Panc1 (cell line): ENCODE measurements around the gene PPP1R16B. TPM values are rescaled to one million over a fixed set of nuclear protein-coding genes. Genes with fewer than 3 reads are reported as not detected.

Source experiments
- ATAC-seq: fragments of 200-7000 bp; cut with Tn5 transposase; 2 replicates; pipeline ENCODE4 v1.9.1; 2020; ENCODE audit warnings: mild to moderate bottlenecking, moderate library complexity
- BruUV-seq: library from RNA; stranded (reverse); fragments of 400-500 nt; replicated peaks from 2 replicates; lab custom pipeline; 2021; lab: Mats Ljungman, UMichigan
- CTCF ChIA-PET: fragments of 300-600 bp; sonication (Branson Sonifier 250); formaldehyde crosslinking; loops from one replicate; lab custom pipeline; 2022; ENCODE audit warnings: antibody characterized with exemption; lab: Charles Lee
- POLR2A ChIA-PET: fragments of 300-600 bp; sonication (Branson Sonifier 250); formaldehyde crosslinking; loops from one replicate; lab custom pipeline; 2022; ENCODE audit warnings: antibody characterized with exemption; lab: Charles Lee
- DNase-seq: peaks from one replicate; pipeline ENCODE4 v3.0.0-alpha.2; 2010; ENCODE audit warnings: low read depth, low spot score
- H3K27ac ChIP-seq: 2 replicates; pipeline ENCODE4 v1.5.1; 2011; ENCODE audit warnings: mild to moderate bottlenecking, low read length, inconsistent platforms
- H3K27me3 ChIP-seq: fragments of 200-500 bp; sonication (Bioruptor generic); 2 replicates; pipeline ENCODE4 v1.6.0; 2014; ENCODE audit warnings: low read length, inconsistent platforms; ENCODE audit not compliant: control insufficient read depth, insufficient read depth
- H3K36me3 ChIP-seq: fragments of 200-500 bp; sonication (Bioruptor generic); 2 replicates; pipeline ENCODE4 v1.5.1; 2014; ENCODE audit warnings: inconsistent platforms, mild to moderate bottlenecking, low read length, moderate library complexity; ENCODE audit not compliant: control insufficient read depth, insufficient read depth
- H3K4me1 ChIP-seq: 2 replicates; pipeline ENCODE4 v1.5.1; 2011; ENCODE audit warnings: inconsistent platforms, mild to moderate bottlenecking, low read length, moderate library complexity; ENCODE audit not compliant: control insufficient read depth, insufficient read depth
- H3K4me3 ChIP-seq, 2 experiments: 2 replicates each; pipeline ENCODE4 v1.5.1; 2011 to 2012; ENCODE audit warnings: low read depth in 2 of 2, low read length in 2 of 2, mild to moderate bottlenecking in 2 of 2, inconsistent platforms in 1 of 2, moderate library complexity in 1 of 2
- H3K9me3 ChIP-seq: fragments of 200-500 bp; sonication (Bioruptor generic); 2 replicates; pipeline ENCODE4 v1.5.1; 2014; ENCODE audit warnings: low read depth, mild to moderate bottlenecking, inconsistent platforms, low read length, moderate library complexity; ENCODE audit not compliant: control insufficient read depth, insufficient read depth
- POLR2AphosphoS5 ChIP-seq: IDR thresholded peaks from 2 replicates; pipeline ENCODE4 v1.6.1; 2012; ENCODE audit warnings: mild to moderate bottlenecking, low read depth, low read length, moderate library complexity
- REST ChIP-seq, 2 experiments: IDR thresholded peaks; 2 replicates each; pipeline ENCODE4 v1.6.1; 2011 to 2012; ENCODE audit warnings: low read depth in 2 of 2, control low read depth in 1 of 2, low read length in 1 of 2, mild to moderate bottlenecking in 1 of 2, moderate library complexity in 1 of 2; ENCODE audit not compliant: insufficient read depth in 1 of 2
- SIN3A ChIP-seq: IDR thresholded peaks from 2 replicates; pipeline ENCODE4 v1.6.1; 2012; ENCODE audit warnings: low read depth, mild to moderate bottlenecking, low read length, moderate library complexity, borderline replicate concordance; ENCODE audit not compliant: insufficient read depth
- TCF7L2 ChIP-seq: IDR thresholded peaks from 2 replicates; pipeline ENCODE4 v1.6.1; 2011; ENCODE audit warnings: mild to moderate bottlenecking, low read depth, low read length, inconsistent platforms
- in situ Hi-C: cut with HindIII; loops from 2 replicates; pipeline ENCODE4 v1.10.0; 2016; ENCODE audit warnings: low sequenced_read_pairs, low pct_unique_long_range_greater_than_20kb
- intact Hi-C: fragments of 100-400 bp; cut with micrococcal nuclease; formaldehyde crosslinking; loops from one replicate; pipeline ENCODE4 v1.10.0; 2022; ENCODE audit not compliant: unreplicated experiment
- total RNA-seq: library from RNA; stranded (reverse); gene quantifications from one replicate; pipeline ENCODE4 v1.2.1, GENCODE V29; 2021; ENCODE audit not compliant: unreplicated experiment
- TF ChIP-seq, protein P1 (sequence below): fragments of 450-650 bp; IDR thresholded peaks from 2 replicates; pipeline ENCODE4 v1.5.1; 2017; ENCODE audit warnings: mild to moderate bottlenecking

PPP1R16B gene
- total RNA-seq, 1 experiment from 2014 or later, result 0.92 TPM

GRCh38 chr20:38825901-38826625 lies 20.6 kb downstream of the PPP1R16B start:
- no peak overlapping the region for H3K4me3 ChIP-seq
- ChIA-PET CTCF (no interaction called here), POLR2A (no interaction called here)
- peaks cover 4% of the 10 kb centered on the region; the same call in 1 of the 2 replicates for H3K9me3 ChIP-seq
- BruUV-seq, result no TSS peak
- TF ChIP-seq SIN3A (no peak), POLR2AphosphoS5 (no peak), TCF7L2 (no peak), REST (IDR thresholded peaks at IDR 0.05; ENCODE audit: insufficient read depth in 1 of 2, low read depth in 2 of 2, low read length in 1 of 2) (no peak)
- TF ChIP-seq, protein P1, sequence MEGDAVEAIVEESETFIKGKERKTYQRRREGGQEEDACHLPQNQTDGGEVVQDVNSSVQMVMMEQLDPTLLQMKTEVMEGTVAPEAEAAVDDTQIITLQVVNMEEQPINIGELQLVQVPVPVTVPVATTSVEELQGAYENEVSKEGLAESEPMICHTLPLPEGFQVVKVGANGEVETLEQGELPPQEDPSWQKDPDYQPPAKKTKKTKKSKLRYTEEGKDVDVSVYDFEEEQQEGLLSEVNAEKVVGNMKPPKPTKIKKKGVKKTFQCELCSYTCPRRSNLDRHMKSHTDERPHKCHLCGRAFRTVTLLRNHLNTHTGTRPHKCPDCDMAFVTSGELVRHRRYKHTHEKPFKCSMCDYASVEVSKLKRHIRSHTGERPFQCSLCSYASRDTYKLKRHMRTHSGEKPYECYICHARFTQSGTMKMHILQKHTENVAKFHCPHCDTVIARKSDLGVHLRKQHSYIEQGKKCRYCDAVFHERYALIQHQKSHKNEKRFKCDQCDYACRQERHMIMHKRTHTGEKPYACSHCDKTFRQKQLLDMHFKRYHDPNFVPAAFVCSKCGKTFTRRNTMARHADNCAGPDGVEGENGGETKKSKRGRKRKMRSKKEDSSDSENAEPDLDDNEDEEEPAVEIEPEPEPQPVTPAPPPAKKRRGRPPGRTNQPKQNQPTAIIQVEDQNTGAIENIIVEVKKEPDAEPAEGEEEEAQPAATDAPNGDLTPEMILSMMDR, result no peak
- H3K4me1 ChIP-seq, result no peaks in the 10 kb centered on the region
- H3K36me3 ChIP-seq, result no peaks in the 10 kb centered on the region
- H3K27ac ChIP-seq, result no peak overlapping the region
- ATAC-seq (no peak), DNase-seq (no peak)
- H3K27me3 ChIP-seq, result peaks cover 11% of the 10 kb centered on the region; the same call in 1 of the 2 replicates
- in situ Hi-C loops, result no loop called here
- intact Hi-C loops, result no loop called here

DNA sequence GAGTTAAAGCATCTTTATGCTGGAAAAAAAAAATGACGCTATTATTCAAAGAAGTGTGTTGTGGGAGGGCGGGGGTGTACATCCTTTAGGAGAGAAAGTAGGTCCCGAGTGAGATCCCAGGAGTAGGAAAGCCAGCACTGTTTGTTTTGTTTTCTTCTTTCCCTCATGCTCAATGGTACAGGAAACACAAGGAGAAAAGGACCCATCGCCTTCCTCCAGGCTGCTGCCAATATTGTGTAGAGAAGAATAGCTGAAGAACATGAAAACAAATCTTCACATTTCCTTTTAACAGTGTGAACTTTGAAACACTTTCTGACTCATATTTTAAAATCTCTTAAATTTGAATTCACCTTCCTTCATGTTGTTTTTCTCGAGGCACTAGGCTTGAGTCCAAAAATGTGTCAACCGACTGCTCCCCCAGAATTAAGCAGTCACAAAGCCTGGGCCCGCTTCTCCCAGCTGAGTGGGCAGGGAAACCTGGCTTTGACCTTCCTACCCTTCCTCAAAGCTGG lies 22.3 kb downstream of the PPP1R16B start:
- intact Hi-C loops (no loop called here), in situ Hi-C loops (no loop called here)
- H3K4me3 ChIP-seq, result no peak overlapping the region
- H3K4me1 ChIP-seq, result no peaks in the 10 kb centered on the region
- no peaks in the 10 kb centered on the region for H3K9me3 ChIP-seq
- no peaks in the 10 kb centered on the region for H3K36me3 ChIP-seq
- TF ChIP-seq SIN3A (no peak), TCF7L2 (no peak), POLR2AphosphoS5 (no peak), REST (IDR thresholded peaks at IDR 0.05; ENCODE audit: insufficient read depth in 1 of 2, low read depth in 2 of 2, low read length in 1 of 2) (no peak)
- TF ChIP-seq, protein P1, result no peak
- no peak for ATAC-seq
- ChIA-PET POLR2A (no interaction called here), CTCF (interaction anchor here (0.7 kb wide), 1 partner anchor 13 kb away, joined by 3 read pairs; no protein-coding TSS in a partner anchor)
- no TSS peak for BruUV-seq
- H3K27me3 ChIP-seq, result peaks cover 6% of the 10 kb centered on the region
- DNase-seq, result no peak
- H3K27ac ChIP-seq, result no peak overlapping the region
